Upper lobe of left lung (tissue), 4 donors: ENCODE measurements around the gene SFXN5.

ENCODE experiments used
- CTCF ChIP-seq, 6 experiments: fragments of 450-650 bp in 4 of 6; fragments of 200-600 bp in 2 of 6; sonication (generic) in 2 of 6; IDR thresholded peaks; one replicate each; pipeline ENCODE4 v1.5.1; 2016 to 2019; ENCODE audit warnings: antibody characterized with exemption in 6 of 6
- EP300 ChIP-seq, 4 donors: sonication (generic); formaldehyde crosslinking; IDR thresholded peaks; one replicate each; pipeline ENCODE4 v1.5.1; 2017; ENCODE audit warnings: antibody characterized with exemption in 4 of 4, control low read depth in 2 of 4
- POLR2A ChIP-seq, 4 donors: fragments of 450-650 bp; IDR thresholded peaks; one replicate each; pipeline ENCODE4 v1.5.1; 2016 to 2017; ENCODE audit warnings: antibody characterized with exemption in 4 of 4, mild to moderate bottlenecking in 2 of 4
- POLR2AphosphoS5 ChIP-seq, 2 donors: sonication (generic); formaldehyde crosslinking; IDR thresholded peaks; one replicate each; pipeline ENCODE4 v1.5.1; 2017; ENCODE audit warnings: antibody characterized with exemption in 2 of 2

DNA sequence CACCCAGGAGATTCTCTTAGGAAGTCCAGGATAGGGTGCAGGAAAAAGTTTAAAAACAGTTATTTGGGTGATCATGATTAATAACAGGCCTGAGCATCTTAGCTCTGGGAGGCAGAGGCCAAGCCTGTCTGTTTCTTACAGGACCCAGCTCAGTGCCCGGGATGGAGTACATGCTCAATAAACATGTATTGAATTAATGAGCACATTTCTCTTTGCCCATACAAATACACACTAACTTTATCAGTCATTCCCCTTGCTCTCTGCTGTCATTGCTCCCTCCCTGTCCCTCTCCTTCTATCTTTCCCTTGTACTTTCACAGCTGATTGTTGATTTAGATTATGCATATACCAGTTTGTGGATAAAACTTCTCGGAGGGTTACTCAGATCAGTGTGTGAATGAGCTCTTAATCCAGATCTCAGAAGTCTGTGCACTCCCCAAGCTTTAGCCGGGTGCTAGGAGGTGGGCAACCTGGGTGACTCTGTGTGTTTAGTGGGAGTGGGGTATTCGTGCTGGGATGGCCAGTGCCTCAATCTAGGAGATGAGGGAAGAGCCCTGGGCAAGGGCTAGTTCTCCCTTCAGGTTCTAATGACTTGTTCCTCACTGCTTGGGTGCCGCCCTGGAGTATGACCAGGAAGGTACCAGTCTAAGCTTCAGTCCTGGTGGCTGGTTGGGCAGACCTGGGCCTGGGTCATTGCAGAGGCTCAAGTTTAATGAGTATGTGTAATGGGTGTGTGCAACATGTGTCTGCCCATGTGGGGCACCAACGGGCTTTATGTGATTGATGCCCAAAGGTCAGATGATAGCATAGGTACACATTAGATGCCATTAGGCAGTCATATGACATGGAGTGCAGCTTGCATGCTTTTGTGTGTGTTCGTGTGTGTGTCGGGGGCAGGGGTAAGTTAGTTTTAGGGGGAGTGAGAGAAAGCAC lies 143.6 kb downstream of the SFXN5 start:
- no peak for TF ChIP-seq CTCF (IDR thresholded peaks at IDR 0.05)
- TF ChIP-seq POLR2AphosphoS5 (IDR thresholded peaks at IDR 0.05), result no peak
- no peak for TF ChIP-seq POLR2A (IDR thresholded peaks at IDR 0.05)
- no peak for TF ChIP-seq EP300 (IDR thresholded peaks at IDR 0.05)
